Thyroid gland (tissue), 4 donors: ENCODE measurements around the gene CDX1. TPM values are rescaled to one million over a fixed set of nuclear protein-coding genes. Genes with fewer than 3 reads are reported as not detected.

Experiments used
- DNase-seq, 2 donors: peaks; one replicate each; pipeline ENCODE4 v3.0.0-alpha.2; 2019
- H3K27ac ChIP-seq, 3 donors: fragments of 200-600 bp; sonication (generic); 1 replicate in 2 of 3; 2 replicates in 1 of 3; pipeline ENCODE4 v1.5.1; 2016 to 2019; ENCODE audit warnings: mild to moderate bottlenecking in 1 of 3, moderate library complexity in 1 of 3
- H3K27me3 ChIP-seq: fragments of 200-600 bp; sonication (generic); one replicate; pipeline ENCODE4 v1.5.1; 2019
- H3K36me3 ChIP-seq, 2 donors: fragments of 200-600 bp; sonication (generic); one replicate each; pipeline ENCODE4 v1.5.1; 2016 to 2019
- H3K4me1 ChIP-seq, 2 donors: fragments of 200-600 bp; sonication (generic); one replicate each; pipeline ENCODE4 v1.5.1; 2017 to 2019
- H3K4me3 ChIP-seq, 3 donors: fragments of 200-600 bp; sonication (generic); replicated peaks in 1 of 3; 1 replicate in 2 of 3; 2 replicates in 1 of 3; pipeline ENCODE4 v1.5.1; 2016; ENCODE audit warnings: mild to moderate bottlenecking in 1 of 3
- H3K9me3 ChIP-seq: fragments of 200-600 bp; sonication (generic); one replicate; pipeline ENCODE4 v1.5.1; 2017
- POLR2A ChIP-seq, 2 donors: fragments of 450-650 bp; IDR thresholded peaks; one replicate each; pipeline ENCODE4 v1.6.1; 2017; ENCODE audit warnings: antibody characterized with exemption in 2 of 2, mild to moderate bottlenecking in 2 of 2, moderate library complexity in 1 of 2
- WGBS, 2 donors: methylation state at CpG; one replicate each; pipeline ENCODE4 v1.1.5; 2017; 5-methylcytosine and 5-hydroxymethylcytosine counted together
- intact Hi-C: fragments of 100-400 bp; cut with DNase I; formaldehyde crosslinking; loops from one replicate; pipeline ENCODE4 v1.15.1; 2023
- total RNA-seq, 4 donors: library from RNA; depleted of rRNA; stranded (reverse); fragments of >200 nt; gene quantifications; one replicate each; pipeline ENCODE4 v1.2.3, GENCODE V29; 2016
- TF ChIP-seq, protein P1 (sequence below), 6 experiments: fragments of 200-600 bp in 3 of 6; fragments of 450-650 bp in 3 of 6; sonication (generic) in 3 of 6; IDR thresholded peaks; one replicate each; pipeline ENCODE4 v1.5.1; 2016 to 2019; ENCODE audit warnings: antibody characterized with exemption in 6 of 6, mild to moderate bottlenecking in 2 of 6, inconsistent platforms in 1 of 6, moderate library complexity in 1 of 6

The CDX1 gene
- total RNA-seq, 4 donors from 2014 or later, result not detected

DNA sequence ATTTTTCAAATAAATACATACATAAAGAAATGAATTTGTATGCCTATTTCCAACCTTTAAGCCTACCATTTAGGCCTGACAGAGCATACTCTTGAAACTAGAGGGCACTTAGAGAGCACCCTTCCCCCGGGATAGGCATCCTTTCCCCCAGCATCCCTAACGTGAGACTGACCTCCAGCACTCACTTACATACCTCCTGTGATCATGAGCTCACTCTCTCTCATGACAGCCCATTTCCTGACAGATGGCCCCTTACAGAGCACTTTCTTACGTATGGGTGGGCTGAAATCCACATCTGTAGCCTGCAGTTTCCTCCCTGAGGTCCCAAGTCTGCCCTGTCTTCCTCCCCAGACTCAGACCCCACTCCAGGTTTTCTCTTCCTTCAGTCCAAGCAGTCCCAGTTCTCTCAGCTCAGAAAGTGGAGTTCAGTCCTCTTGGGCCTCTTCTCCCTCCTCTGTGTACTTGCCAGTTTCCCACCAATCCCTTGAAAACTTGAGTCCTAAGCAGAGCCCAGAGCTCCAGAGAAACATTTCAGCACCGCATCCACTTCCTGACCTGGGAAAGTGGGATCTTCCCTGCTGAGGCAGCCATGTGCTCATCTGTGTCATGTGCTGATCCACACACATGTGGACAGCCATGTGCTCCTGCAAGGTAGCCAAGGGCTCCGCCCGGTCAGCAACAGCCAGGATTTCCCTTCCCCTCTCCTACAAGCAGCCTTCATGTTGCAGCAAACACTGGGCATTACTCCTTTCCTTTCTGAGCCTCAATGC is 2.2 kb upstream of the CDX1 start:
- Histone ChIP-seq H3K4me1 (peaks cover 0 to 10% of the 10 kb centered on the region in 2 donors), H3K36me3 (no peaks in the 10 kb centered on the region), H3K27ac (peak overlapping the region; percentile 38 to 49 (median 46)), H3K27me3 (peaks cover 3% of the 10 kb centered on the region), H3K9me3 (no peaks in the 10 kb centered on the region), H3K4me3 (no peak overlapping the region)
- no peak for TF ChIP-seq POLR2A (IDR thresholded peaks at IDR 0.05)
- TF ChIP-seq, protein P1, sequence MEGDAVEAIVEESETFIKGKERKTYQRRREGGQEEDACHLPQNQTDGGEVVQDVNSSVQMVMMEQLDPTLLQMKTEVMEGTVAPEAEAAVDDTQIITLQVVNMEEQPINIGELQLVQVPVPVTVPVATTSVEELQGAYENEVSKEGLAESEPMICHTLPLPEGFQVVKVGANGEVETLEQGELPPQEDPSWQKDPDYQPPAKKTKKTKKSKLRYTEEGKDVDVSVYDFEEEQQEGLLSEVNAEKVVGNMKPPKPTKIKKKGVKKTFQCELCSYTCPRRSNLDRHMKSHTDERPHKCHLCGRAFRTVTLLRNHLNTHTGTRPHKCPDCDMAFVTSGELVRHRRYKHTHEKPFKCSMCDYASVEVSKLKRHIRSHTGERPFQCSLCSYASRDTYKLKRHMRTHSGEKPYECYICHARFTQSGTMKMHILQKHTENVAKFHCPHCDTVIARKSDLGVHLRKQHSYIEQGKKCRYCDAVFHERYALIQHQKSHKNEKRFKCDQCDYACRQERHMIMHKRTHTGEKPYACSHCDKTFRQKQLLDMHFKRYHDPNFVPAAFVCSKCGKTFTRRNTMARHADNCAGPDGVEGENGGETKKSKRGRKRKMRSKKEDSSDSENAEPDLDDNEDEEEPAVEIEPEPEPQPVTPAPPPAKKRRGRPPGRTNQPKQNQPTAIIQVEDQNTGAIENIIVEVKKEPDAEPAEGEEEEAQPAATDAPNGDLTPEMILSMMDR (IDR thresholded peaks at IDR 0.05), result no peak
- 64 to 67% methylated on average over 6 of the region's 6 CpGs for WGBS, 2 donors
- intact Hi-C loops, result no loop called here
- DNase-seq, result no peak

DNA sequence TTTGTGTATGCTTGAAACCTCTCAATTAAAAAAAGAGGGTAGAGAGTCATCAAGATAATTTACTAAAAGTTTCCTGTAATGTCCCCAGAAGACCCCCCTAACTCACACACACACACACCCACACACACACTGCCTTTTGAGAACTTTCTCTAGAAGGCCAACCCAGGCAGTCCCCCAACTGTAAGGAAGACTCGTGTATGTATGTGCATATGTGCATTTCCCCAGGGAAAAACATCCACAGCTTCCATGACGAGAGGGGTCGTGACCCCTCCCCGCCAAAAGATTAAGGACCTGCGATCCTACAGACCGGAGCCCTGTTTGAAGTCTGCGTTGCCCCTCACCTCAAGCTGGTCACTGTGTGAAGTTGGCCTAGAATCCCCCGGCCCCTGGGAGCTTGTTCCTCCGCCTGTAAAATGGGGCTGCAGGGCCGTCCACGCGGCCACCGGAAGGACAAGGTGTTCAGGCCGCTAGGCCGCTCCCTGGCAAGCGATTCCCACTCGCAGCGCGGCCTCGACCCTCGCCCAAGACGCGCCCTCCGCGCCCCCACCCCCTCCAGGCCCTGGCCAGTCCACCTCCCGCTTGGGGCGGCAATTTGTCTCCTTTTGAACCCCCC is 435 bp upstream of the CDX1 start:
- DNase-seq, result no peak
- Histone ChIP-seq H3K27ac (no peak overlapping the region), H3K36me3 (no peaks in the 10 kb centered on the region), H3K9me3 (no peaks in the 10 kb centered on the region), H3K4me3 (no peak overlapping the region), H3K4me1 (peaks cover 0 to 10% of the 10 kb centered on the region in 2 donors), H3K27me3 (peaks cover 3% of the 10 kb centered on the region)
- TF ChIP-seq POLR2A (IDR thresholded peaks at IDR 0.05), result no peak
- TF ChIP-seq, protein P1 (IDR thresholded peaks at IDR 0.05), result no peak
- intact Hi-C loops, result no loop called here
- 64 to 68% methylated on average over 20 to 27 of the region's 27 CpGs for WGBS, 2 donors

DNA sequence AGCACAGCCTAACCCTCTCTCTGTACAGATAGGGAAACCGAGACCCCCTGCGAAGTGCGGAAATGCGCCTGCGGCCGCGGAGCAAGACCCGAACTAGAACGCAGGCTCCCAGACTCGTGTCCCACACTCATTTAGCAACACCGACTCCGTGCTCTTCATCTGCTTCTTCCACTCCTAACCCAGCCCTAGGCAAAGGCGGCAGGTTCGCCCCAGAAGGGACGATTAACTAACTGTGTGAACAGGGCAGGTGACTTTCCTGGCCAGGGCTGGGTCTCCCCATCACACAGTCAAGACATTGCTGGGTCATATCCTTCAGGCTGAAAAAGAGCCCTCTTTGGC is 903 bp downstream of the CDX1 start:
- Histone ChIP-seq H3K27me3 (peaks cover 3% of the 10 kb centered on the region), H3K4me3 (no peak overlapping the region), H3K9me3 (no peaks in the 10 kb centered on the region), H3K27ac (no peak overlapping the region), H3K36me3 (no peaks in the 10 kb centered on the region), H3K4me1 (peaks cover 0 to 10% of the 10 kb centered on the region in 2 donors)
- DNase-seq, result no peak
- TF ChIP-seq POLR2A (IDR thresholded peaks at IDR 0.05), result no peak
- TF ChIP-seq, protein P1 (IDR thresholded peaks at IDR 0.05), result no peak
- WGBS, 2 donors, result 50% methylated on average over 7 to 11 of the region's 15 CpGs
- intact Hi-C loops, result no loop called here

DNA sequence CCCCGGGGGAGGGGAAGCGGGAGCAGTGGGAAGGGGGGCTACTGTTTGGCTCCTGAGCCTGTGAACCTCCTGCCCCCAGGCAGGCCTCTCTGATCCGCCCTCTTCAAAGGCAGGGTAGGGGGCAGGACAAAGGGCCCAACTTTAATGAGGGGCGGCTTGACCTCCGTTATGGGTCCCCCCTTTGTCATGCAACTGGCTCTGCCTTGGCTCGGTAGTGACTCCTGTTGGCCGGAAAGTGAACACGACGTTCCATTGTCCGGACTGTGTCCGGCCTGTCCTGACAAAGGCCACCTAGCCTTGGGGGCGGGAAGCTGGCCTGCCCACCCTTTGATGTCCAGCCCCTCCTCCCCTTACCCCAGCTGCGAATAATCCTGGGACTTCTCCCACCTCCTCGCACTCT is 1.3 kb downstream of the CDX1 start:
- TF ChIP-seq, protein P1 (IDR thresholded peaks at IDR 0.05), result no peak
- TF ChIP-seq POLR2A (IDR thresholded peaks at IDR 0.05), result no peak
- H3K27ac ChIP-seq, result no peak overlapping the region
- H3K4me1 ChIP-seq, result peaks cover 0 to 10% of the 10 kb centered on the region in 2 donors
- no peaks in the 10 kb centered on the region for H3K9me3 ChIP-seq
- no peak overlapping the region for H3K4me3 ChIP-seq
- 80 to 84% methylated on average over 14 of the region's 14 CpGs for WGBS, 2 donors
- H3K36me3 ChIP-seq, result no peaks in the 10 kb centered on the region
- intact Hi-C loops, result no loop called here
- DNase-seq, result no peak
- H3K27me3 ChIP-seq, result peaks cover 3% of the 10 kb centered on the region

DNA sequence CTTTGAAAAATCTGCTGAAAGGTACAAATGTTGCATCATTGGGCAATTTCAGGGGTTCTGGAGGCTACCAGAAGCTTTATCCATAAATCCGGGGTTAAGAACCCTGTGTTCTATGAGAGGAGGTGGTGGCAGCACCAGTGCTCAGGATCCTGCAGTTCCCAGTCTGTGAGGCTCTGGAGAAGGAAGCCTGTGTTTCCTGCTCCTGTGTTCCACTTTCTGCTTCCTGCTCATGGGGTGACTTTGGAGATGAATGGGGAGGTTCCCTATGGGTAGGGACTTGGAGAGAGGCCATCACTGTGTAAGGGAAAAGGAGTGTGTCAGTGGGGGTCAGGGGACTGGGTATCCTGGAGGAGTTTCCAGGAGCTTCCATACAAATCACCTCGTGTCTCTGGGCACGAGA is 2.3 kb downstream of the CDX1 start:
- peak overlapping the region in 1 of 3 donors; percentile 8 for H3K27ac ChIP-seq
- H3K36me3 ChIP-seq, result no peaks in the 10 kb centered on the region
- H3K9me3 ChIP-seq, result no peaks in the 10 kb centered on the region
- H3K4me1 ChIP-seq, result peaks cover 0 to 10% of the 10 kb centered on the region in 2 donors
- no peak overlapping the region for H3K4me3 ChIP-seq
- TF ChIP-seq, protein P1 (IDR thresholded peaks at IDR 0.05), result no peak
- no peak for TF ChIP-seq POLR2A (IDR thresholded peaks at IDR 0.05)
- intact Hi-C loops, result no loop called here
- peaks cover 3% of the 10 kb centered on the region for H3K27me3 ChIP-seq
- WGBS, 2 donors, result 60 to 66% methylated on average over 3 of the region's 3 CpGs
- no peak for DNase-seq
